Fibroblast of lung (primary cell): ENCODE measurements around the gene CIDEB. TPM values are rescaled to one million over a fixed set of nuclear protein-coding genes. Genes with fewer than 3 reads are reported as not detected.

ENCODE experiments used
- DNase-seq, 2 donors: peaks; one replicate each; pipeline versions ENCODE4 v3.0.0 to v3.0.0-alpha.2; 2010; ENCODE audit warnings: low read depth in 2 of 2
- H2AFZ ChIP-seq: 2 replicates; pipeline ENCODE4 v1.5.1; 2012; ENCODE audit warnings: low read length, control low read depth, inconsistent platforms
- H3K27ac ChIP-seq: 2 replicates; pipeline ENCODE4 v1.5.1; 2011; ENCODE audit warnings: low read length, control low read depth; ENCODE audit not compliant: insufficient read depth
- H3K27me3 ChIP-seq: 2 replicates; pipeline ENCODE4 v1.5.1; 2011; ENCODE audit warnings: mild to moderate bottlenecking, low read length; ENCODE audit not compliant: control insufficient read depth, insufficient read depth
- H3K36me3 ChIP-seq: 2 replicates; pipeline ENCODE4 v1.5.1; 2011; ENCODE audit warnings: low read length; ENCODE audit not compliant: control insufficient read depth, insufficient read depth
- H3K4me1 ChIP-seq: 2 replicates; pipeline ENCODE4 v1.5.1; 2011; ENCODE audit warnings: low read length; ENCODE audit not compliant: control insufficient read depth, insufficient read depth; ENCODE audit errors: extremely low read depth
- H3K4me2 ChIP-seq: 2 replicates; pipeline ENCODE4 v1.5.1; 2011; ENCODE audit warnings: low read length, control low read depth; ENCODE audit not compliant: insufficient read depth; ENCODE audit errors: extremely low read depth
- H3K4me3 ChIP-seq, 4 experiments: fragments of 200-600 bp in 1 of 4; sonication (generic) in 1 of 4; replicated peaks in 1 of 4; 2 replicates each; pipeline ENCODE4 v1.5.1; 2011 to 2016; ENCODE audit warnings: low read length in 4 of 4, low read depth in 3 of 4, mild to moderate bottlenecking in 3 of 4, control low read depth in 2 of 4, inconsistent platforms in 1 of 4, mixed read lengths in 1 of 4; ENCODE audit not compliant: insufficient read depth in 1 of 4; ENCODE audit errors: control extremely low read depth in 1 of 4
- H3K79me2 ChIP-seq: 2 replicates; pipeline ENCODE4 v1.5.1; 2012; ENCODE audit warnings: mild to moderate bottlenecking, low read length, inconsistent platforms; ENCODE audit not compliant: control insufficient read depth, insufficient read depth
- H3K9ac ChIP-seq: 2 replicates; pipeline ENCODE4 v1.5.1; 2011; ENCODE audit warnings: mild to moderate bottlenecking, low read length, control low read depth; ENCODE audit not compliant: insufficient read depth
- H3K9me3 ChIP-seq: 2 replicates; pipeline ENCODE4 v1.5.1; 2012; ENCODE audit warnings: low read depth, low read length; ENCODE audit not compliant: control insufficient read depth, insufficient read depth
- H4K20me1 ChIP-seq: 2 replicates; pipeline ENCODE4 v1.5.1; 2011; ENCODE audit warnings: low read length; ENCODE audit not compliant: control insufficient read depth, insufficient read depth; ENCODE audit errors: extremely low read depth
- EZH2 ChIP-seq: IDR thresholded peaks from 2 replicates; pipeline ENCODE4 v1.5.1; 2012; ENCODE audit warnings: low read length, control low read depth, mild to moderate bottlenecking; ENCODE audit errors: missing control alignments
- polyA plus RNA-seq, 2 donors: library from polyadenylated mRNA; depleted of rRNA in 1 of 2; stranded (reverse) in 1 of 2; unstranded in 1 of 2; fragments of >200 nt; gene quantifications; 2 replicates each; pipeline ENCODE4 v1.2.1, GENCODE V29; 2011 to 2012; ENCODE audit warnings: missing spikeins in 1 of 2
- total RNA-seq: library from RNA; depleted of rRNA; stranded (reverse); fragments of >200 nt; gene quantifications from 2 replicates; pipeline ENCODE4 v1.2.1, GENCODE V29; 2014
- TF ChIP-seq, protein P1 (sequence below), 2 donors: IDR thresholded peaks in 1 of 2; conservative IDR thresholded peaks in 1 of 2; 1 replicate in 1 of 2; 2 replicates in 1 of 2; pipeline ENCODE4 v1.5.1; 2011 to 2012; ENCODE audit warnings: low read length in 2 of 2, control low read depth in 1 of 2, inconsistent platforms in 1 of 2, low read depth in 1 of 2, mild to moderate bottlenecking in 1 of 2

Gene CIDEB
- total and polyA plus RNA-seq, 2 donors (not counting 1 experiment from before 2014, with no cell fraction given) = 0.33 to 0.42 TPM

DNA sequence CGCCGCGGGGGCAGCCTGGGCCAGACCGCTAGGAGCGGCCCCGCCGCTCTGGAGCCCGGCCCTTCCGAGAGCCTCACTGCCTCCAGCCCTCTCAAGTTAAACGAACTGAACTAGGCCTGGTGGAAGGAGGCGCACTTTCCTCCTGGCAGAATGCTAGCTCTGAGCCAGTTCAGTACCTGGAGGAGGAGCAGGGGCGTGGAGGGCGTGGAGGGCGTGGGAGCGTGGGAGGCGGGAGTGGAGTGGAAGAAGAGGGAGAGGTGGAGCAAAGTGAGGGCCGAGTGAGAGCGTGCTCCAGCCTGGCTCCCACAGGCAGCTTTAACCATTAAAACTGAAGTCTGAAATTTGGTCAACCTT lies 8.8 kb upstream of the CIDEB start:
- Histone ChIP-seq H3K4me3 (no peak overlapping the region), H3K4me1 (peaks cover 7% of the 10 kb centered on the region), H2AFZ (no peak overlapping the region), H3K4me2 (no peak overlapping the region), H3K9ac (no peak overlapping the region), H3K27me3 (peaks cover 14% of the 10 kb centered on the region), H3K36me3 (no peaks in the 10 kb centered on the region), H3K79me2 (no peaks in the 10 kb centered on the region), H3K27ac (no peak overlapping the region), H4K20me1 (no peaks in the 10 kb centered on the region), H3K9me3 (no peaks in the 10 kb centered on the region)
- TF ChIP-seq, protein P1, sequence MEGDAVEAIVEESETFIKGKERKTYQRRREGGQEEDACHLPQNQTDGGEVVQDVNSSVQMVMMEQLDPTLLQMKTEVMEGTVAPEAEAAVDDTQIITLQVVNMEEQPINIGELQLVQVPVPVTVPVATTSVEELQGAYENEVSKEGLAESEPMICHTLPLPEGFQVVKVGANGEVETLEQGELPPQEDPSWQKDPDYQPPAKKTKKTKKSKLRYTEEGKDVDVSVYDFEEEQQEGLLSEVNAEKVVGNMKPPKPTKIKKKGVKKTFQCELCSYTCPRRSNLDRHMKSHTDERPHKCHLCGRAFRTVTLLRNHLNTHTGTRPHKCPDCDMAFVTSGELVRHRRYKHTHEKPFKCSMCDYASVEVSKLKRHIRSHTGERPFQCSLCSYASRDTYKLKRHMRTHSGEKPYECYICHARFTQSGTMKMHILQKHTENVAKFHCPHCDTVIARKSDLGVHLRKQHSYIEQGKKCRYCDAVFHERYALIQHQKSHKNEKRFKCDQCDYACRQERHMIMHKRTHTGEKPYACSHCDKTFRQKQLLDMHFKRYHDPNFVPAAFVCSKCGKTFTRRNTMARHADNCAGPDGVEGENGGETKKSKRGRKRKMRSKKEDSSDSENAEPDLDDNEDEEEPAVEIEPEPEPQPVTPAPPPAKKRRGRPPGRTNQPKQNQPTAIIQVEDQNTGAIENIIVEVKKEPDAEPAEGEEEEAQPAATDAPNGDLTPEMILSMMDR (conservative IDR thresholded peaks at IDR 0.05 in 1 of 2, IDR thresholded peaks at IDR 0.05 in 1 of 2; ENCODE audit: low read depth in 1 of 2, low read length in 2 of 2) = no peak
- TF ChIP-seq EZH2 = no peak
- no peak for DNase-seq

DNA sequence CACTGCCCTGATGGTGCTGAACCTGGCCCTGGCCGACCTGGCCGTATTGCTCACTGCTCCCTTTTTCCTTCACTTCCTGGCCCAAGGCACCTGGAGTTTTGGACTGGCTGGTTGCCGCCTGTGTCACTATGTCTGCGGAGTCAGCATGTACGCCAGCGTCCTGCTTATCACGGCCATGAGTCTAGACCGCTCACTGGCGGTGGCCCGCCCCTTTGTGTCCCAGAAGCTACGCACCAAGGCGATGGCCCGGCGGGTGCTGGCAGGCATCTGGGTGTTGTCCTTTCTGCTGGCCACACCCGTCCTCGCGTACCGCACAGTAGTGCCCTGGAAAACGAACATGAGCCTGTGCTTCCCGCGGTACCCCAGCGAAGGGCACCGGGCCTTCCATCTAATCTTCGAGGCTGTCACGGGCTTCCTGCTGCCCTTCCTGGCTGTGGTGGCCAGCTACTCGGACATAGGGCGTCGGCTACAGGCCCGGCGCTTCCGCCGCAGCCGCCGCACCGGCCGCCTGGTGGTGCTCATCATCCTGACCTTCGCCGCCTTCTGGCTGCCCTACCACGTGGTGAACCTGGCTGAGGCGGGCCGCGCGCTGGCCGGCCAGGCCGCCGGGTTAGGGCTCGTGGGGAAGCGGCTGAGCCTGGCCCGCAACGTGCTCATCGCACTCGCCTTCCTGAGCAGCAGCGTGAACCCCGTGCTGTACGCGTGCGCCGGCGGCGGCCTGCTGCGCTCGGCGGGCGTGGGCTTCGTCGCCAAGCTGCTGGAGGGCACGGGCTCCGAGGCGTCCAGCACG lies 8.2 kb upstream of the CIDEB start:
- Histone ChIP-seq H3K4me3 (no peak overlapping the region), H3K27me3 (peaks cover 14% of the 10 kb centered on the region), H3K4me2 (no peak overlapping the region), H3K36me3 (no peaks in the 10 kb centered on the region), H3K9ac (no peak overlapping the region), H3K27ac (no peak overlapping the region), H3K79me2 (no peaks in the 10 kb centered on the region), H2AFZ (no peak overlapping the region), H4K20me1 (no peaks in the 10 kb centered on the region), H3K4me1 (peaks cover 10% of the 10 kb centered on the region), H3K9me3 (no peaks in the 10 kb centered on the region)
- DNase-seq = no peak
- TF ChIP-seq, protein P1 (conservative IDR thresholded peaks at IDR 0.05 in 1 of 2, IDR thresholded peaks at IDR 0.05 in 1 of 2; ENCODE audit: low read depth in 1 of 2, low read length in 2 of 2) = no peak
- TF ChIP-seq EZH2 = no peak

DNA sequence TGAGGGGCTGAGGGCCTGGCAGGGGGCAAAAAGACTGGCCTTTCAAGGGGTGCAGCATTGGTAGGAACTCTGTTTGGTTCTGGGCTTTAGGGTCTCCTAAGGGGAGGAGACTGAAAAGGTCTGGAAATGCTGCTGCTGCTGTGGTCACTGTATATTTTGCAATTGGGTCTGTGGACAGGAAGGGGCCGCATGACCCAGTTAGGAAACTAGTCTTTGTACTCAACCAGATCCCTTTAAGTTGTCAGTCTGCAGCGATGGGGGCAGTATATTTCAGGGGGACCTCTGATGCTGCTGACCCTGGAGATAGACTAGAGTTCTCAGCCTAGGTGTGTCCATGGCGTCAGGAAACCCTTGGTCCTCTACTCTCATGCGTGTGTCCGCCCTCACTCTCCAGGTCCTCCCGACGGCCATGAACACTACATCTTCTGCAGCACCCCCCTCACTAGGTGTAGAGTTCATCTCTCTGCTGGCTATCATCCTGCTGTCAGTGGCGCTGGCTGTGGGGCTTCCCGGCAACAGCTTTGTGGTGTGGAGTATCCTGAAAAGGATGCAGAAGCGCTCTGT lies 7.5 kb upstream of the CIDEB start:
- H3K9me3 ChIP-seq = no peaks in the 10 kb centered on the region
- DNase-seq = no peak
- H3K27ac ChIP-seq = no peak overlapping the region
- H3K4me2 ChIP-seq = no peak overlapping the region
- TF ChIP-seq, protein P1 (conservative IDR thresholded peaks at IDR 0.05 in 1 of 2, IDR thresholded peaks at IDR 0.05 in 1 of 2; ENCODE audit: low read depth in 1 of 2, low read length in 2 of 2) = no peak
- no peak for TF ChIP-seq EZH2
- peaks cover 12% of the 10 kb centered on the region for H3K4me1 ChIP-seq
- no peaks in the 10 kb centered on the region for H3K36me3 ChIP-seq
- no peak overlapping the region for H3K4me3 ChIP-seq
- peaks cover 14% of the 10 kb centered on the region for H3K27me3 ChIP-seq
- no peaks in the 10 kb centered on the region for H3K79me2 ChIP-seq
- no peak overlapping the region for H2AFZ ChIP-seq
- no peaks in the 10 kb centered on the region for H4K20me1 ChIP-seq
- H3K9ac ChIP-seq = no peak overlapping the region
